Aorta (tissue), 5 donors: ENCODE results near the gene SLC22A25. TPM values are rescaled to one million over a fixed set of nuclear protein-coding genes. Genes with fewer than 3 reads are reported as not detected.
"Not testable (repeated sequence)": the region's sequence is repeated elsewhere in the genome, so short reads cannot be mapped to it uniquely, and the experiment has no call there.

Source experiments
- ATAC-seq: fragments of 200-7000 bp; cut with Tn5 transposase; one replicate; pipeline ENCODE4 v1.9.1; 2022; ENCODE audit warnings: moderate library complexity; ENCODE audit not compliant: low FRiP score
- DNase-seq, 2 donors: peaks; one replicate each; pipeline ENCODE4 v3.0.0-alpha.2; 2020
- H3K27ac ChIP-seq, 2 donors: one replicate each; pipeline ENCODE4 v1.5.1; 2013; ENCODE audit warnings: low read length in 2 of 2, mild to moderate bottlenecking in 2 of 2, moderate library complexity in 2 of 2, control low read depth in 1 of 2, inconsistent platforms in 1 of 2, low read depth in 1 of 2
- H3K27me3 ChIP-seq, 2 donors: one replicate each; pipeline ENCODE4 v1.6.1; 2013; ENCODE audit warnings: control low read depth in 1 of 2, low read length in 1 of 2, mild to moderate bottlenecking in 1 of 2, moderate library complexity in 1 of 2; ENCODE audit not compliant: insufficient read depth in 2 of 2, control insufficient read depth in 1 of 2
- H3K36me3 ChIP-seq, 2 donors: one replicate each; pipeline ENCODE4 v1.6.1; 2013; ENCODE audit warnings: control low read depth in 1 of 2, low read length in 1 of 2, mild to moderate bottlenecking in 1 of 2; ENCODE audit not compliant: insufficient read depth in 2 of 2, control insufficient read depth in 1 of 2
- H3K4me1 ChIP-seq, 2 donors: one replicate each; pipeline ENCODE4 v1.6.1; 2013; ENCODE audit warnings: low read length in 2 of 2, control low read depth in 1 of 2, mild to moderate bottlenecking in 1 of 2, moderate library complexity in 1 of 2; ENCODE audit not compliant: insufficient read depth in 2 of 2, control insufficient read depth in 1 of 2
- H3K4me3 ChIP-seq, 2 donors: one replicate each; pipeline ENCODE4 v1.5.1; 2013; ENCODE audit warnings: low read length in 2 of 2, control low read depth in 1 of 2, mild to moderate bottlenecking in 1 of 2
- H3K9me3 ChIP-seq: one replicate; pipeline ENCODE4 v1.6.1; 2013; ENCODE audit warnings: mild to moderate bottlenecking, low read length; ENCODE audit not compliant: control insufficient read depth
- WGBS, 2 donors: extraction: QIAGEN DNeasy Blood & Tissue Kit; methylation state at CpG; one replicate each; pipeline ENCODE4 v1.1.7; 2013; 5-methylcytosine and 5-hydroxymethylcytosine counted together
- intact Hi-C, 2 donors: fragments of 100-400 bp; cut with DNase I; formaldehyde crosslinking; loops; one replicate each; pipeline versions ENCODE4 v1.14.2 to v1.15.0; 2022
- polyA plus RNA-seq, 2 donors: library from polyadenylated mRNA; stranded (reverse); fragments of 200-250 nt; gene quantifications; one replicate each; pipeline ENCODE4 v1.2.3, GENCODE V29; 2013
- total RNA-seq, 2 donors: library from RNA; stranded (reverse); fragmentation: NEBNext Ultra II Directional; extraction: Animal tissue kit (Norgen Biotek cat#: 25700); gene quantifications; one replicate each; pipeline ENCODE4 v1.2.1, GENCODE V29; 2021
- donor health status: healthy with polysubstance abuse.
- donor health status: Bipolar disorder and iron deficiency.
- donor health status: DM: no; HTN: no; CAD: no.
- donor health status: DM: no; HTN: no; CAD: no.
- donor health status: DM: yes; HTN: yes; CAD: no.

Gene SLC22A25
- total and polyA plus RNA-seq, 4 donors, result not detected

- H3K27ac ChIP-seq, result no peak overlapping the region
- WGBS, 2 donors, result 68 to 80% methylated on average over 2 of the region's 2 CpGs
- no peaks in the 10 kb centered on the region for H3K36me3 ChIP-seq
- DNase-seq (no peak), ATAC-seq (no peak)
- H3K4me3 ChIP-seq, result no peak overlapping the region
- no peaks in the 10 kb centered on the region for H3K9me3 ChIP-seq
- no peaks in the 10 kb centered on the region for H3K27me3 ChIP-seq
- intact Hi-C loops, result no loop called here
- H3K4me1 ChIP-seq, result no peaks in the 10 kb centered on the region
Observed at GRCh38 chr11:63251312-63251711, 7.9 kb upstream of the SLC22A25 start.

GRCh38 chr11:63250162-63251050 lies 7.0 kb upstream of the SLC22A25 start:
- Histone ChIP-seq H3K4me1 (no peaks in the 10 kb centered on the region), H3K4me3 (no peak overlapping the region), H3K27me3 (no peaks in the 10 kb centered on the region), H3K27ac (no peak overlapping the region), H3K36me3 (no peaks in the 10 kb centered on the region), H3K9me3 (no peaks in the 10 kb centered on the region)
- 75 to 79% methylated on average over 5 of the region's 5 CpGs for WGBS, 2 donors
- ATAC-seq (no peak), DNase-seq (no peak)
- intact Hi-C loops, result no loop called here

- ATAC-seq, result no peak
- Histone ChIP-seq H3K4me1 (no peaks in the 10 kb centered on the region), H3K4me3 (no peak overlapping the region), H3K27me3 (no peaks in the 10 kb centered on the region), H3K27ac (no peak overlapping the region), H3K9me3 (no peaks in the 10 kb centered on the region), H3K36me3 (no peaks in the 10 kb centered on the region)
- WGBS, 2 donors, result 60 to 67% methylated on average over 3 of the region's 3 CpGs
- intact Hi-C loops, result no loop called here
- no peak for DNase-seq
Observed at GRCh38 chr11:63248966-63249365, 5.6 kb upstream of the SLC22A25 start.

GRCh38 chr11:63247237-63248002 lies 4.0 kb upstream of the SLC22A25 start:
- DNase-seq, intact Hi-C loops, H3K4me3 ChIP-seq, H3K27ac ChIP-seq, H3K36me3 ChIP-seq, H3K4me1 ChIP-seq, H3K27me3 ChIP-seq, H3K9me3 ChIP-seq, ATAC-seq: not testable (repeated sequence)
- WGBS, 2 donors, result 58 to 63% methylated on average over 7 of the region's 7 CpGs

GRCh38 chr11:63246045-63246444 lies 2.6 kb upstream of the SLC22A25 start:
- intact Hi-C loops, result no loop called here
- no peak for ATAC-seq
- no peaks in the 10 kb centered on the region for H3K4me1 ChIP-seq
- H3K27me3 ChIP-seq, result no peaks in the 10 kb centered on the region
- WGBS, 2 donors, result 21 to 32% methylated on average over 1 of the region's 1 CpG
- H3K4me3 ChIP-seq, result no peak overlapping the region
- no peak for DNase-seq
- peaks cover 2% of the 10 kb centered on the region for H3K9me3 ChIP-seq
- H3K36me3 ChIP-seq, result no peaks in the 10 kb centered on the region
- H3K27ac ChIP-seq, result no peak overlapping the region

- Histone ChIP-seq H3K4me3 (no peak overlapping the region), H3K4me1 (no peaks in the 10 kb centered on the region), H3K27ac (no peak overlapping the region), H3K9me3 (peaks cover 2% of the 10 kb centered on the region), H3K36me3 (no peaks in the 10 kb centered on the region), H3K27me3 (no peaks in the 10 kb centered on the region)
- 61 to 70% methylated on average over 2 of the region's 2 CpGs for WGBS, 2 donors
- intact Hi-C loops, result no loop called here
- no peak for ATAC-seq
- no peak for DNase-seq
Observed at GRCh38 chr11:63244862-63245261, 1.5 kb upstream of the SLC22A25 start.

GRCh38 chr11:63242089-63242781 lies 1.2 kb downstream of the SLC22A25 start:
- intact Hi-C loops, result no loop called here
- Histone ChIP-seq H3K4me1 (no peaks in the 10 kb centered on the region), H3K9me3 (peaks cover 4% of the 10 kb centered on the region), H3K4me3 (no peak overlapping the region), H3K27me3 (no peaks in the 10 kb centered on the region), H3K36me3 (no peaks in the 10 kb centered on the region), H3K27ac (no peak overlapping the region)
- no peak for ATAC-seq
- DNase-seq, result no peak
- 61 to 64% methylated on average over 5 of the region's 5 CpGs for WGBS, 2 donors

- intact Hi-C loops, result no loop called here
- Histone ChIP-seq H3K27ac (no peak overlapping the region), H3K36me3 (no peaks in the 10 kb centered on the region), H3K4me1 (no peaks in the 10 kb centered on the region), H3K9me3 (peaks cover 5% of the 10 kb centered on the region), H3K4me3 (no peak overlapping the region), H3K27me3 (no peaks in the 10 kb centered on the region)
- no peak for ATAC-seq
- DNase-seq, result no peak
Observed at GRCh38 chr11:63240791-63241379, 2.5 kb downstream of the SLC22A25 start.
